ENCODE results near the gene CNTLN.
"Not testable (repeated sequence)": the region's sequence is repeated elsewhere in the genome, so short reads cannot be mapped to it uniquely, and the experiment has no call there.

The CNTLN gene

GRCh38 chr9:17332115-17332514 is 197.3 kb downstream of the CNTLN start:
- H3K4me3 ChIP-seq (ENCODE audit: low read depth, low read length), result no peak overlapping the region
- no peak for DNase-seq (ENCODE audit: low read depth, low spot score)
- ChIA-PET CTCF (no interaction called here), POLR2A (no interaction called here)
- TF ChIP-seq CTCF (IDR thresholded peaks at IDR 0.05; ENCODE audit: insufficient read depth, low read length, missing control alignments), result no peak

GRCh38 chr9:17339156-17339555 is 204.3 kb downstream of the CNTLN start:
- POLR2A ChIA-PET, result no interaction called here
- no peak for DNase-seq (ENCODE audit: low read depth, low spot score)
- CTCF ChIA-PET, result no interaction called here
- no peak overlapping the region for H3K4me3 ChIP-seq (ENCODE audit: low read depth, low read length)
- TF ChIP-seq CTCF (IDR thresholded peaks at IDR 0.05; ENCODE audit: insufficient read depth, low read length, missing control alignments), result no peak

DNA sequence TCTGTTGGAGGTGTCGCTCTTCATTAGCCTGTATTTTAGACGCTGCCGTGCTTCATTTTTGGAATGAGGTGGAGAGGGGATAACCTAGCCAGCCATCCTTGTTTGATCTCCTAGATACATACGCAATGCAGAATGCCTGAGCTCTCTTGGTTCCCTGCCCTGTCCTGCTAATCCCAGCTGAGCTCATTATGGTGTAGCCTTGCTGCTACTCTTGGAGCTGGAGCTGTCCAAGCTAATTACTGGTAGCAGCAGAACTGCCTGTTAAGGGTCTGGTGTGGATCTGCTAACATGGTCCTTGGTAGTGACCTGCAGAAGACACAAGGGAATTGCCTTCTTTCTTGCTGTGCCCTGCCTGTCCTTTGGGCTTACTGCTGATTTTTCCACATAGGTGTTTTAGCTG is 207.9 kb downstream of the CNTLN start:
- no peak overlapping the region for H3K4me3 ChIP-seq (ENCODE audit: low read depth, low read length)
- no peak for DNase-seq (ENCODE audit: low read depth, low spot score)
- no peak for TF ChIP-seq CTCF (IDR thresholded peaks at IDR 0.05; ENCODE audit: insufficient read depth, low read length, missing control alignments)
- ChIA-PET CTCF (interaction anchor here (1.0 kb wide), 1 partner anchor 226 kb away, joined by 3 read pairs; no protein-coding TSS in a partner anchor), POLR2A (no interaction called here)

DNA sequence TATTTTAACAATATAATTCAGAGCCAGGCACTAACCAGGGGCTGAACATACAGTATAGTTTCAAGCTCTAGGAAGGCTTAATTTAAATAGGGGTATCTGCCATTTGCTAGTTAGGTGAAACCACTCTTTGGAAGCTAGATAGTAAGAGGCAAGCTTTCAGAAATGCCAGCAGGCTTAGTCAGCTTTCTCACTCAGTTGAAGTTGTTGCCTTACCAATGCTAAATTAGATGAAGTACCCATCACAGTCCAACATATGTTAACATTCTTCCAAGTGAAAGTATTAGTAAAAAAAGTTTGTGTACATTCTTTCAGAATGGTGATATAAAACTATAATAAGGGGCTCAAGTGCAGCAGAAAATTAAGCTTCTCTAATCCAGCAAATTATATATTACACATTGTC is 215.0 kb downstream of the CNTLN start:
- peak; percentile 61 for DNase-seq (ENCODE audit: low read depth, low spot score)
- H3K4me3 ChIP-seq (ENCODE audit: low read depth, low read length), result no peak overlapping the region
- CTCF ChIA-PET, result no interaction called here
- TF ChIP-seq CTCF (IDR thresholded peaks at IDR 0.05; ENCODE audit: insufficient read depth, low read length, missing control alignments), result no peak
- POLR2A ChIA-PET, result no interaction called here

DNA sequence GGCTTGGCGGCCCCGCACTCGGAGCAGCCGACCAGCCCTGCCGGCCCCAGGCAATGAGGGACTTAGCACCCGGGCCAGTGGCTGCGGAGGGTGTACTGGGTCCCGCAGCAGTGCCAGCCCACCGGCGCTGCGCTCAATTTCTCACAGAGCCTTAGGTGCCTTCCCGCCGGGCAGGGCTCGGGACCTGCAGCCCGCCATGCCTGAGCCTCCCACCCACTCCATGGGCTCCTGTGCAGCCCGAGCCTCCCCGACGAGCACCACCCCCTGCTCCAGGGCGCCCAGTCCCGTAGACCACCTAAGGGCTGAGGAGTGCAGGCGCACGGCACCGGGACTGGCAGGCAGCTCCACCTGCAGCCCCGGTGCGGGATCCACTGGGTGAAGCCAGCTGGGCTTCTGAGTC is 219.2 kb downstream of the CNTLN start:
- CTCF ChIA-PET; H3K4me3 ChIP-seq (ENCODE audit: low read depth, low read length); POLR2A ChIA-PET; DNase-seq (ENCODE audit: low read depth, low spot score): not testable (repeated sequence)

DNA sequence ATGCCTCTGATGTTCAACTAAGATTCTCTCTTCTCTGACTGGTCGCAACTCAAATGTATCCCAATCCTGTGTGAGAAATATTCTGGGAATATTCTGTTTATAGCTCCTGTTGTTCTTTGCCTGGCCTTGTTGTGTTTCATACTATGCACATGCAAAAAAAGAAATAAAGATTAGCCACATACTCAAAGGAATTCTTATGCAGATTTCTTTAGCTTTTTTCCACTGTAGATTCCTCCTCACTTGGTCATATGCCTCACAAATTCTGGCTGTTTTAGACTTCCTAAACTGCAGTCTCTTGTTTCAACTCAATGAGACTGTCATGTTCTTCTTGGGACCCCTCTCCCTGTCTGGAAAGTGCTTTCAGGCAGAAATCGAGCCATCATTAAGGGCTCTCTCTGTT is 226.5 kb downstream of the CNTLN start:
- ChIA-PET POLR2A (no interaction called here), CTCF (no interaction called here)
- TF ChIP-seq CTCF (IDR thresholded peaks at IDR 0.05; ENCODE audit: insufficient read depth, low read length, missing control alignments), result no peak
- no peak for DNase-seq (ENCODE audit: low read depth, low spot score)
- no peak overlapping the region for H3K4me3 ChIP-seq (ENCODE audit: low read depth, low read length)

- TF ChIP-seq CTCF (IDR thresholded peaks at IDR 0.05; ENCODE audit: insufficient read depth, low read length, missing control alignments), result no peak
- no peak overlapping the region for H3K4me3 ChIP-seq (ENCODE audit: low read depth, low read length)
- DNase-seq (ENCODE audit: low read depth, low spot score), result no peak
- ChIA-PET POLR2A (no interaction called here), CTCF (no interaction called here)
Observed at GRCh38 chr9:17367035-17367434, 232.2 kb downstream of the CNTLN start.
